ENCODE results near the gene CSNK1E.

DNA sequence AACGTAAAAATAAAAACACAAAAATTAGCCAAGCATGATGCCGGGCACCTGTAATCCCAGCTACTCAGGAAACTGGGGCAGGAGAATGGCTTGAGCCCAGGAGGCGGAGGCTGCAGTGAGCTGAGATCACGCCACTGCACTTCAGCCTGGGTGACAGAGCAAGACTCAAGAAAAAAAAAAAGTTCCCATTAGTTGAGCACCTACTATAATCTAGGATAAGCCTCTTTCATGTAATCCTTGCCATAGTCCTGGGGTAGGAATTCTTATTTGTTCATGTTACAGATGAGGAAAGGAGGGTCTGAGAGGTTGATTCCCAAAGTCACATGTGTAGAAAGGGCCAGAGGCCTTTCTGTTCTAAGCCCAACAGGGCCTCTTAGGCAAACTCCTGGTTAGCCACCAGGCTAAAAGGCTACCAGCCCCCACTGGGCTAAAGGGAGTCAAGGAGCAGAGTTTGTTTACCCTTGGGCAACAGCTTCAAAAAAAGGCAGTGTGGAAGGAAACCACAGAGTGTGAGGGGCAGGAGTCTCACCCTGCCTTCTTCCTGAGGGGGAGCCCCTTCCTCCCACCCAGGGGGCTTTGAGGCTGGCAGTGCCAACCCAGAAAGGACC lies 21.6 kb upstream of the CSNK1E start:
- TF ChIP-seq, protein P1, sequence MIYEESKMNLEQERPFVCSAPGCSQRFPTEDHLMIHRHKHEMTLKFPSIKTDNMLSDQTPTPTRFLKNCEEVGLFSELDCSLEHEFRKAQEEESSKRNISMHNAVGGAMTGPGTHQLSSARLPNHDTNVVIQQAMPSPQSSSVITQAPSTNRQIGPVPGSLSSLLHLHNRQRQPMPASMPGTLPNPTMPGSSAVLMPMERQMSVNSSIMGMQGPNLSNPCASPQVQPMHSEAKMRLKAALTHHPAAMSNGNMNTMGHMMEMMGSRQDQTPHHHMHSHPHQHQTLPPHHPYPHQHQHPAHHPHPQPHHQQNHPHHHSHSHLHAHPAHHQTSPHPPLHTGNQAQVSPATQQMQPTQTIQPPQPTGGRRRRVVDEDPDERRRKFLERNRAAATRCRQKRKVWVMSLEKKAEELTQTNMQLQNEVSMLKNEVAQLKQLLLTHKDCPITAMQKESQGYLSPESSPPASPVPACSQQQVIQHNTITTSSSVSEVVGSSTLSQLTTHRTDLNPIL (CRISPR knock-in tag; IDR thresholded peaks at IDR 0.05; ENCODE audit: low read depth): no peak
- TF ChIP-seq TOX (CRISPR knock-in tag; IDR thresholded peaks at IDR 0.05; ENCODE audit: borderline replicate concordance) (no peak), ARNTL (CRISPR knock-in tag; IDR thresholded peaks at IDR 0.05; ENCODE audit: borderline replicate concordance, low read depth) (no peak), PPARA (CRISPR knock-in tag; IDR thresholded peaks at IDR 0.05; ENCODE audit: borderline replicate concordance) (no peak), CSDC2 (CRISPR knock-in tag; IDR thresholded peaks at IDR 0.05) (no peak), SNAI2 (CRISPR knock-in tag; IDR thresholded peaks at IDR 0.05) (no peak), ZFP30 (CRISPR knock-in tag; IDR thresholded peaks at IDR 0.05) (no peak)

All from SK-N-SH treated with all-trans-retinoic acid at 6 μM for 48 hours (cell line).